Lung microvascular endothelial cell (primary cell): Measurements from ENCODE around the gene CXCL8. TPM values are rescaled to one million over a fixed set of nuclear protein-coding genes. Genes with fewer than 3 reads are reported as not detected.

Source experiments
- DNase-seq, 2 donors: peaks; one replicate each; pipeline versions ENCODE4 v3.0.0 to v3.0.0-alpha.2; 2010; ENCODE audit warnings: low read depth in 2 of 2
- total RNA-seq: library from RNA; depleted of rRNA; stranded (reverse); fragments of >200 nt; gene quantifications from 2 replicates; pipeline ENCODE4 v1.2.1, GENCODE V29; 2014

The CXCL8 gene
- total RNA-seq, 1 donor from 2014 or later, result 90.9 TPM

GRCh38 chr4:73718375-73719373 lies 21.7 kb upstream of the CXCL8 start:
- DNase-seq, result peak in 1 of 2 donors; percentile 29

GRCh38 chr4:73721435-73721834 lies 18.9 kb upstream of the CXCL8 start:
- peak in 1 of 2 donors; percentile 65 for DNase-seq

GRCh38 chr4:73721909-73722308 lies 18.5 kb upstream of the CXCL8 start:
- DNase-seq, result peak in 1 of 2 donors; percentile 76

GRCh38 chr4:73723023-73723422 lies 17.3 kb upstream of the CXCL8 start:
- DNase-seq, result peak in 1 of 2 donors; percentile 88

GRCh38 chr4:73723928-73724327 lies 16.4 kb upstream of the CXCL8 start:
- no peak for DNase-seq

- peak in 1 of 2 donors; percentile 39 for DNase-seq
These were observed 14.9 kb upstream of the CXCL8 start for GRCh38 chr4:73725510-73725909.

GRCh38 chr4:73725985-73726384 lies 14.4 kb upstream of the CXCL8 start:
- DNase-seq, result peak in 1 of 2 donors; percentile 95

GRCh38 chr4:73727685-73728084 lies 12.7 kb upstream of the CXCL8 start:
- DNase-seq, result peak in 1 of 2 donors; percentile 43

GRCh38 chr4:73728091-73728741 lies 12.2 kb upstream of the CXCL8 start:
- peak; percentile 25 to 76 for DNase-seq

GRCh38 chr4:73729534-73730165 lies 10.7 kb upstream of the CXCL8 start:
- DNase-seq, result peak; percentile 83 to 91

GRCh38 chr4:73730292-73730691 lies 10.1 kb upstream of the CXCL8 start:
- DNase-seq, result peak in 1 of 2 donors; percentile 55

- no peak for DNase-seq
These were observed 9.5 kb upstream of the CXCL8 start for GRCh38 chr4:73730867-73731266.

GRCh38 chr4:73731968-73732610 lies 8.3 kb upstream of the CXCL8 start:
- DNase-seq, result peak in 1 of 2 donors; percentile 5

GRCh38 chr4:73732759-73733431 lies 7.5 kb upstream of the CXCL8 start:
- DNase-seq, result peak; percentile 74 to 90

GRCh38 chr4:73734530-73735001 lies 5.8 kb upstream of the CXCL8 start:
- no peak for DNase-seq

- DNase-seq, result peak; percentile 73 to 95
These were observed 5.1 kb upstream of the CXCL8 start for GRCh38 chr4:73735231-73735630.

GRCh38 chr4:73741031-73741749 lies 821 bp downstream of the CXCL8 start:
- peak in 1 of 2 donors; percentile 31 for DNase-seq

GRCh38 chr4:73741750-73742489 lies 1.6 kb downstream of the CXCL8 start:
- no peak for DNase-seq

GRCh38 chr4:73742490-73743160 lies 2.3 kb downstream of the CXCL8 start:
- DNase-seq, result peak in 1 of 2 donors; percentile 31
